Measurements from ENCODE around the gene SAAL1. TPM values are rescaled to one million over a fixed set of nuclear protein-coding genes. Genes with fewer than 3 reads are reported as not detected.
A peak's percentile ranks its signal among the peaks of the same experiment; 100 is the strongest.
"Not testable (repeated sequence)": the region's sequence is repeated elsewhere in the genome, so short reads cannot be mapped to it uniquely, and the experiment has no call there.

SAAL1 gene
- total RNA-seq = 10 to 100 TPM in 7 of 8 experiments, 1 to 10 TPM in 1; 7.5 to 36.2 (median 27.3) TPM

- WGBS, 10 experiments = 0 to 60% (median 33%) methylated on average over 2 to 9 of the region's 48 CpGs; no CpG with 5 or more reads in 1 of the 10 experiments
- H3K4me1 ChIP-seq (replicated peaks in 1 of 2) = peaks cover 5 to 8% of the 10 kb centered on the region in 2 donors
- H3K4me3 ChIP-seq = peak within 1 kb of the TSS; percentile 63 to 99 (median 83)
- peak; percentile 98 to 99 (median 99) for ATAC-seq (replicated peaks in 6 of 8)
- in situ Hi-C loops (cut with MboI; ENCODE audit: low pct_unique_long_range_greater_than_20kb in 2 of 9, low sequenced_read_pairs in 9 of 9, unreplicated experiment in 9 of 9) = no loop called here
- peak within 1 kb of the TSS; percentile 13 to 57 for H3K27ac ChIP-seq
Measured at GRCh38 chr11:18105802-18106574, at the start of gene SAAL1. Gene SAAL1, minus strand, starts transcription at chr11:18106082. Its CDS starts 41 bp downstream, at chr11:18106041.

- Histone ChIP-seq H3K27ac (no peak overlapping the region), H3K4me1 (replicated peaks in 1 of 2) (no peaks in the 10 kb centered on the region), H3K4me3 (no peak overlapping the region)
- in situ Hi-C loops (cut with MboI; ENCODE audit: low pct_unique_long_range_greater_than_20kb in 2 of 9, low sequenced_read_pairs in 9 of 9, unreplicated experiment in 9 of 9) = no loop called here
- no peak for ATAC-seq (replicated peaks in 6 of 8)
- 34 to 78% (median 57%) methylated on average over 1 to 3 of the region's 3 CpGs; no CpG with 5 or more reads in 1 of the 10 experiments for WGBS, 10 experiments
Measured at GRCh38 chr11:18151581-18151980, 45.7 kb upstream of the SAAL1 start.

- H3K4me3 ChIP-seq = no peak overlapping the region
- H3K27ac ChIP-seq = no peak overlapping the region
- 3 to 80% (median 44%) methylated on average over 1 to 3 of the region's 3 CpGs for WGBS, 10 experiments
- no peaks in the 10 kb centered on the region for H3K4me1 ChIP-seq (replicated peaks in 1 of 2)
- in situ Hi-C loops (cut with MboI; ENCODE audit: low pct_unique_long_range_greater_than_20kb in 2 of 9, low sequenced_read_pairs in 9 of 9, unreplicated experiment in 9 of 9) = no loop called here
- ATAC-seq (replicated peaks in 6 of 8) = no peak
Measured at GRCh38 chr11:18145837-18146236, 40.0 kb upstream of the SAAL1 start.

DNA sequence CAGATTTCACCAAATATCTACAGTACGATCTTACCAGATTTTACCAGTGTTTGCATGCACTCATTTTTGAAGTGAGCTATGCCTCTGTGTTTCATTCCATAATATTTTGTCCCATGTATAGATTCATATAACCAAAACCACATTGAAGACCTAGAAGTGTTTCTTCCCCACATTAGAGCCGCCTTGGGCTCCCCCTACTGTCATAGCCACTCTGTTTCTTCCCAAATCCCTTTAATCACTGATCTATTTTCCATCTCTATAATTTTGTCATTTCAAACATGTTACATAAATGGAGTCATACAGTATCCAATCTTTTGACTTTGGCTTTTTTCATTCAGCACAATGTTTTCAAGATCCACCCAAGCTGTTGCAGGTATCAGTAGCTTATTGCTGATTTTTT, 39.1 kb upstream of the SAAL1 start:
- Histone ChIP-seq H3K4me3 (no peak overlapping the region), H3K27ac (no peak overlapping the region), H3K4me1 (replicated peaks in 1 of 2) (no peaks in the 10 kb centered on the region)
- ATAC-seq (replicated peaks in 6 of 8) = no peak
- WGBS, 10 experiments = 0 to 86% (median 43%) methylated on average over 1 to 2 of the region's 2 CpGs
- in situ Hi-C loops (cut with MboI; ENCODE audit: low pct_unique_long_range_greater_than_20kb in 2 of 9, low sequenced_read_pairs in 9 of 9, unreplicated experiment in 9 of 9) = no loop called here

GRCh38 chr11:18144243-18144642, 38.4 kb upstream of the SAAL1 start:
- Histone ChIP-seq H3K4me1 (replicated peaks in 1 of 2) (no peaks in the 10 kb centered on the region), H3K27ac (no peak overlapping the region), H3K4me3 (no peak overlapping the region)
- in situ Hi-C loops (cut with MboI; ENCODE audit: low pct_unique_long_range_greater_than_20kb in 2 of 9, low sequenced_read_pairs in 9 of 9, unreplicated experiment in 9 of 9) = no loop called here
- 0 to 81% (median 52%) methylated on average over 1 to 5 of the region's 5 CpGs; no CpG with 5 or more reads in 3 of the 10 experiments for WGBS, 10 experiments
- ATAC-seq (replicated peaks in 6 of 8) = no peak

- WGBS, 10 experiments = 14 to 100% (median 79%) methylated on average over 1 to 2 of the region's 2 CpGs; no CpG with 5 or more reads in 2 of the 10 experiments
- Histone ChIP-seq H3K27ac (no peak overlapping the region), H3K4me1 (replicated peaks in 1 of 2) (no peaks in the 10 kb centered on the region), H3K4me3 (no peak overlapping the region)
- in situ Hi-C loops (cut with MboI; ENCODE audit: low pct_unique_long_range_greater_than_20kb in 2 of 9, low sequenced_read_pairs in 9 of 9, unreplicated experiment in 9 of 9) = no loop called here
- ATAC-seq (replicated peaks in 6 of 8) = no peak
Measured at GRCh38 chr11:18140145-18140544, 34.3 kb upstream of the SAAL1 start.

DNA sequence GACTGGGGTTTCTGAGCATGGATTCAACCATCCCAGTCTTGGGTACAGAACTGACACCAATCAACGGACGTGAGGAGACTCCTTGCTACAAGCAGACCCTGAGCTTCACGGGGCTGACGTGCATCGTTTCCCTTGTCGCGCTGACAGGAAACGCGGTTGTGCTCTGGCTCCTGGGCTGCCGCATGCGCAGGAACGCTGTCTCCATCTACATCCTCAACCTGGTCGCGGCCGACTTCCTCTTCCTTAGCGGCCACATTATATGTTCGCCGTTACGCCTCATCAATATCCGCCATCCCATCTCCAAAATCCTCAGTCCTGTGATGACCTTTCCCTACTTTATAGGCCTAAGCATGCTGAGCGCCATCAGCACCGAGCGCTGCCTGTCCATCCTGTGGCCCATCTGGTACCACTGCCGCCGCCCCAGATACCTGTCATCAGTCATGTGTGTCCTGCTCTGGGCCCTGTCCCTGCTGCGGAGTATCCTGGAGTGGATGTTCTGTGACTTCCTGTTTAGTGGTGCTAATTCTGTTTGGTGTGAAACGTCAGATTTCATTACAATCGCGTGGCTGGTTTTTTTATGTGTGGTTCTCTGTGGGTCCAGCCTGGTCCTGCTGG, 31.4 kb upstream of the SAAL1 start:
- in situ Hi-C loops (cut with MboI; ENCODE audit: low pct_unique_long_range_greater_than_20kb in 2 of 9, low sequenced_read_pairs in 9 of 9, unreplicated experiment in 9 of 9) = no loop called here
- ATAC-seq (replicated peaks in 6 of 8) = no peak
- 63 to 97% (median 85%) methylated on average over 1 to 24 of the region's 29 CpGs for WGBS, 10 experiments
- Histone ChIP-seq H3K27ac (no peak overlapping the region), H3K4me3 (no peak overlapping the region), H3K4me1 (replicated peaks in 1 of 2) (no peaks in the 10 kb centered on the region)

DNA sequence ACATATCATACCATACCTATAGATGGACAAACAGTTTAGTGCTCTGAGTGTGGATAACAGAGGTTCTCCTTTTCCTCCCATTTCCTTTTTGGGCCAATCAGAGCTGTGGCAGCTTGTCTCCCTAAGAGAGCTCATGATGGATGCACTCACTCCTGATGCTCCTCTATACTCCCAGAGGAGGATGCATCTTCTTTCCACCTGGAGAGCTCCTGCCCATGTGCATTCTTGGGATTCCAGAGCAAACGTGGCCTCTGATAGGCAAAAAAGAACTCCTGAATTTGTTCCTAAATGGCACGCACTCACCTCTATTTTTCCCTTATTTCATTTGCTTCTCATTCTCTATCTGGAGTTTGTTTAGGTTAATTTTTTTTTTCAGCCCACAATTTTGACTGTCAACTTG, 29.4 kb upstream of the SAAL1 start:
- in situ Hi-C loops (cut with MboI; ENCODE audit: low pct_unique_long_range_greater_than_20kb in 2 of 9, low sequenced_read_pairs in 9 of 9, unreplicated experiment in 9 of 9) = no loop called here
- H3K27ac ChIP-seq = no peak overlapping the region
- 0 to 60% (median 6%) methylated on average over 1 to 2 of the region's 2 CpGs; no CpG with 5 or more reads in 1 of the 10 experiments for WGBS, 10 experiments
- ATAC-seq (replicated peaks in 6 of 8) = no peak
- H3K4me1 ChIP-seq (replicated peaks in 1 of 2) = no peaks in the 10 kb centered on the region
- H3K4me3 ChIP-seq = no peak overlapping the region

DNA sequence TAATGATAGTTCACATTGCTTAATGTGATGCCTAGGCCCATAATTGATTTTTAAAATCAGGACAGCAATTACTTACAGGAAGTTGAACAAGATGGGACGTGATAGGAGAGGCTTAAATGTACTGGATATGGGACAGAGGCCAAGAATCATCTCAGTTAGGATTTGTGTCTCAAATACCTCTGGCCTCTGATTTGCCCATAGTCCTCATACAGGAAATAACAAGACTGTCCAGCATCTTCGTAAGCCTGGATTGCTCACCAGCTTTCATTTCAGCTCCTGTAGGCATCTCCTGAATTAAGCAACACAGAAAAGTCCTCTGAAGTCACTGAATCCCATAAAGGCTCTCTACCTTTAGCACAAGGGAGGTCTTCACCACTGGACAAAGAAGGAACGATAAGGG, 26.5 kb upstream of the SAAL1 start, which contains the start of gene MRGPRX3:
TSS of gene MRGPRX3 (plus strand) at position 231 of the 400 bp plus-strand sequence. CDS start 4,632 bp downstream, outside the sequence.
- H3K4me3 ChIP-seq = no peak within 1 kb of the TSS
- no peaks in the 10 kb centered on the region for H3K4me1 ChIP-seq (replicated peaks in 1 of 2)
- WGBS, 10 experiments = 20 to 100% (median 58%) methylated on average over 1 to 3 of the region's 3 CpGs; no CpG with 5 or more reads in 3 of the 10 experiments
- in situ Hi-C loops (cut with MboI; ENCODE audit: low pct_unique_long_range_greater_than_20kb in 2 of 9, low sequenced_read_pairs in 9 of 9, unreplicated experiment in 9 of 9) = no loop called here
- no peak within 1 kb of the TSS for H3K27ac ChIP-seq
- ATAC-seq (replicated peaks in 6 of 8) = no peak

GRCh38 chr11:18131115-18131514, 25.2 kb upstream of the SAAL1 start:
- in situ Hi-C loops (cut with MboI; ENCODE audit: low pct_unique_long_range_greater_than_20kb in 2 of 9, low sequenced_read_pairs in 9 of 9, unreplicated experiment in 9 of 9); H3K27ac ChIP-seq; H3K4me3 ChIP-seq; ATAC-seq (replicated peaks in 6 of 8); H3K4me1 ChIP-seq (replicated peaks in 1 of 2): not testable (repeated sequence)
- WGBS, 10 experiments = 62 to 90% (median 86%) methylated on average over 2 to 4 of the region's 4 CpGs

GRCh38 chr11:18121331-18121828, 15.5 kb upstream of the SAAL1 start:
- H3K4me1 ChIP-seq (replicated peaks in 1 of 2); H3K4me3 ChIP-seq; ATAC-seq (replicated peaks in 6 of 8); in situ Hi-C loops (cut with MboI; ENCODE audit: low pct_unique_long_range_greater_than_20kb in 2 of 9, low sequenced_read_pairs in 9 of 9, unreplicated experiment in 9 of 9); H3K27ac ChIP-seq: not testable (repeated sequence)
- WGBS, 10 experiments = no CpG with 5 or more reads among the region's 20 CpGs

DNA sequence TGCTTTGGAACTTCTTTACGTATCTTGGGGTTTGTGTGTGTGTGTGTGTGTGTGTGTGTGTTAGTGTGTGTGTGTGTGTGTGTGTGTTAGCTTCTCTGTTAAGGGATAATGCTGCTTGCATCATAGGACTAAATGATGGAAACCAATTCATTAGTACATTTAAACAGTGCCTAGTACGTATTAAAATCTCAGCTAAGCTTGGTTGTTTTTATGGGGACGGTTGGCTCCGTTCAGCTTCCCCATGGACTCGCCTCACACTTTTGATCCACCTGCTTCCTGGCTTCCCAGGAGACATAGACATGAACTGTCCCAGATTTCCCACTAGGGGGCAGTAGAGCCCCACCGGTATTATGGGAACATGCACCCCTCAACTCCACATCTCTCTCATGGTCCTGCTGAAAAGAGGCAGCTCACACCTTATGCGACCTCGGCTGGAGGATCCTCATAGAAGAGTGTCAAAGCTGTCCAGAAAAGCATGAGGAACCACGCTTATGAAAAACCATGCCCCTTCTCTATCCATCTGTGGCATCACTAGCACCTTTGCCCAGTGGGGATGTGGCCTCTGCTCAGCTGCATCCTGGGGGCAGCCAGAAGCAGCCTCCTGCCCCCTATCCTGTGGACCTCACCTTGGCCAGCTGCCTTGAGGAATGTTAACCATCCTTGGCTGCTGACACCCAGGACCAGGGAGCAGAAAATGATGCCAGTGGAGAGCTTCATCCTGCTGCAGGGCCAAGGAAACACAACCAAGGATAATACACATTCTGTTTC, 9.7 kb upstream of the SAAL1 start:
- Histone ChIP-seq H3K4me3 (no peak overlapping the region), H3K27ac (no peak overlapping the region), H3K4me1 (replicated peaks in 1 of 2) (peaks cover 0 to 2% of the 10 kb centered on the region in 2 donors)
- 0% methylated on average over 1 to 7 of the region's 9 CpGs; no CpG with 5 or more reads in 4 of the 10 experiments for WGBS, 10 experiments
- in situ Hi-C loops (cut with MboI; ENCODE audit: low pct_unique_long_range_greater_than_20kb in 2 of 9, low sequenced_read_pairs in 9 of 9, unreplicated experiment in 9 of 9) = loop anchor here in 1 of 9 experiments (10.0 kb wide), 1 partner anchor 89 kb away; no protein-coding TSS in a partner anchor
- ATAC-seq (replicated peaks in 6 of 8) = peak; percentile 89 to 100 (median 94)

All from motor neuron (in vitro differentiated cells).